DOHH2 (cell line): ENCODE results near the gene VEGFC.

ENCODE experiments used
- H3F3A ChIP-seq: fragments of 200-600 bp; sonication (generic), shearing (Covaris generic); 2 replicates; pipeline ENCODE4 v1.6.0; 2016; ENCODE audit warnings: antibody characterized with exemption, mild to moderate bottlenecking; ENCODE audit not compliant: control insufficient read depth, insufficient read depth
- H3K27ac ChIP-seq: fragments of 200-600 bp; sonication (generic); 2 replicates; pipeline ENCODE4 v1.5.1; 2014; ENCODE audit warnings: low read depth, mild to moderate bottlenecking, low read length, moderate library complexity
- H3K27me3 ChIP-seq: fragments of 200-600 bp; sonication (generic); 2 replicates; pipeline ENCODE4 v1.6.1; 2014; ENCODE audit warnings: mild to moderate bottlenecking, low read length, mixed read lengths; ENCODE audit not compliant: control insufficient read depth
- H3K36me3 ChIP-seq: fragments of 200-600 bp; sonication (generic); 2 replicates; pipeline ENCODE4 v1.6.1; 2014; ENCODE audit warnings: mild to moderate bottlenecking, low read length, moderate library complexity, mixed read lengths; ENCODE audit not compliant: control insufficient read depth
- H3K4me1 ChIP-seq: fragments of 200-600 bp; sonication (generic); 2 replicates; pipeline ENCODE4 v1.6.1; 2014; ENCODE audit warnings: mild to moderate bottlenecking, low read length, mixed read lengths; ENCODE audit not compliant: control insufficient read depth
- H3K4me2 ChIP-seq: fragments of 200-600 bp; sonication (generic); 2 replicates; pipeline ENCODE4 v1.6.0; 2014; ENCODE audit warnings: mild to moderate bottlenecking, low read length, moderate library complexity
- H3K4me3 ChIP-seq: fragments of 200-600 bp; sonication (generic); 2 replicates; pipeline ENCODE4 v1.5.1; 2014; ENCODE audit warnings: mild to moderate bottlenecking, low read length, mixed read lengths
- H3K79me2 ChIP-seq: fragments of 200-600 bp; sonication (generic); 2 replicates; pipeline ENCODE4 v1.6.1; 2014; ENCODE audit warnings: mild to moderate bottlenecking, low read length, mixed read lengths; ENCODE audit not compliant: control insufficient read depth
- H3K9me2 ChIP-seq: fragments of 200-600 bp; sonication (generic); replicated peaks from 2 replicates; pipeline ENCODE4 v1.6.1; 2014; ENCODE audit warnings: mild to moderate bottlenecking, low read length, mixed read lengths; ENCODE audit not compliant: control insufficient read depth
- H3K9me3 ChIP-seq: fragments of 200-600 bp; sonication (generic); 2 replicates; pipeline ENCODE4 v1.6.1; 2014; ENCODE audit warnings: antibody characterized with exemption, low read length, mixed read lengths; ENCODE audit not compliant: control insufficient read depth, insufficient read depth
- H4K20me1 ChIP-seq: fragments of 200-600 bp; sonication (generic); 2 replicates; pipeline ENCODE4 v1.6.0; 2014; ENCODE audit warnings: low read depth, mild to moderate bottlenecking, antibody characterized with exemption, low read length, moderate library complexity; ENCODE audit not compliant: control insufficient read depth, insufficient read depth
- CTCF ChIP-seq: fragments of 200-600 bp; sonication (generic); IDR thresholded peaks from one replicate; pipeline ENCODE4 v1.5.1; 2014; ENCODE audit warnings: antibody characterized with exemption, mild to moderate bottlenecking, low read depth, low read length; ENCODE audit not compliant: poor library complexity, severe bottlenecking
- EZH2phosphoT487 ChIP-seq: fragments of 200-600 bp; sonication (generic); IDR thresholded peaks from 2 replicates; pipeline ENCODE4 v1.6.1; 2017; ENCODE audit warnings: borderline replicate concordance, mild to moderate bottlenecking, antibody characterized with exemption, low read length, moderate library complexity, mixed read lengths

The VEGFC gene

GRCh38 chr4:176635372-176636261 lies 157.1 kb downstream of the VEGFC start:
- no peaks in the 10 kb centered on the region for H3K9me3 ChIP-seq
- no peak overlapping the region for H3K27ac ChIP-seq
- no peak overlapping the region for H3K4me3 ChIP-seq
- no peaks in the 10 kb centered on the region for H3K27me3 ChIP-seq
- no peaks in the 10 kb centered on the region for H4K20me1 ChIP-seq
- H3K36me3 ChIP-seq, result no peaks in the 10 kb centered on the region
- no peaks in the 10 kb centered on the region for H3K4me1 ChIP-seq
- H3K9me2 ChIP-seq, result no peaks in the 10 kb centered on the region
- H3K79me2 ChIP-seq, result no peaks in the 10 kb centered on the region
- no peaks in the 10 kb centered on the region for H3F3A ChIP-seq
- H3K4me2 ChIP-seq, result no peak overlapping the region
- TF ChIP-seq CTCF (no peak), EZH2phosphoT487 (no peak)
